Measurements from ENCODE around the gene CCT3.

GRCh38 chr1:156266051-156266450, 72.0 kb downstream of the CCT3 start:
- TF ChIP-seq CTCF (IDR thresholded peaks at IDR 0.05; ENCODE audit: borderline replicate concordance, extremely low read depth, low read length, poor library complexity, severe bottlenecking) (no peak), EZH2 (IDR thresholded peaks at IDR 0.05; ENCODE audit: borderline replicate concordance, low read depth, low read length, severe bottlenecking) (no peak)

Measured in DND-41 (cell line).